HL-60 (cell line): ENCODE results near the gene AGAP1.

ENCODE experiments used
- DNase-seq, 2 experiments: peaks; one replicate each; pipeline ENCODE4 v3.0.0-alpha.2; 2010 to 2020; ENCODE audit warnings: low read depth in 1 of 2, low spot score in 1 of 2
- H3K27ac ChIP-seq: fragments of 250-450 bp; sonication (Bioruptor Pico); replicated peaks from 2 replicates; pipeline ENCODE4 v1.5.1; 2020; ENCODE audit warnings: mild to moderate bottlenecking, moderate library complexity
- H3K27me3 ChIP-seq: fragments of 250-450 bp; sonication (Bioruptor Pico); 2 replicates; pipeline ENCODE4 v1.5.1; 2021; ENCODE audit warnings: mild to moderate bottlenecking, moderate library complexity; ENCODE audit not compliant: insufficient read depth, poor library complexity, severe bottlenecking
- H3K4me3 ChIP-seq: replicated peaks from 2 replicates; pipeline ENCODE4 v1.5.1; 2011; ENCODE audit warnings: mild to moderate bottlenecking, control low read depth, low read length; ENCODE audit not compliant: insufficient read depth
- GABPA ChIP-seq: IDR thresholded peaks from 2 replicates; pipeline ENCODE4 v1.6.1; 2012; ENCODE audit warnings: low read depth
- POLR2AphosphoS5 ChIP-seq: IDR thresholded peaks from 2 replicates; pipeline ENCODE4 v1.6.1; 2012; ENCODE audit warnings: low read depth
- SPI1 ChIP-seq: IDR thresholded peaks from 2 replicates; pipeline ENCODE4 v1.6.1; 2012; ENCODE audit warnings: low read depth, mild to moderate bottlenecking, borderline replicate concordance
- TF ChIP-seq, protein P1 (sequence below): IDR thresholded peaks from 2 replicates; pipeline ENCODE4 v1.6.1; 2012; ENCODE audit warnings: low read depth; ENCODE audit not compliant: insufficient replicate concordance
- TF ChIP-seq, protein P2 (sequence below): IDR thresholded peaks from one replicate; pipeline ENCODE4 v1.5.1; 2011; ENCODE audit warnings: low read length, control low read depth, inconsistent platforms; ENCODE audit not compliant: insufficient read depth

AGAP1 gene

DNA sequence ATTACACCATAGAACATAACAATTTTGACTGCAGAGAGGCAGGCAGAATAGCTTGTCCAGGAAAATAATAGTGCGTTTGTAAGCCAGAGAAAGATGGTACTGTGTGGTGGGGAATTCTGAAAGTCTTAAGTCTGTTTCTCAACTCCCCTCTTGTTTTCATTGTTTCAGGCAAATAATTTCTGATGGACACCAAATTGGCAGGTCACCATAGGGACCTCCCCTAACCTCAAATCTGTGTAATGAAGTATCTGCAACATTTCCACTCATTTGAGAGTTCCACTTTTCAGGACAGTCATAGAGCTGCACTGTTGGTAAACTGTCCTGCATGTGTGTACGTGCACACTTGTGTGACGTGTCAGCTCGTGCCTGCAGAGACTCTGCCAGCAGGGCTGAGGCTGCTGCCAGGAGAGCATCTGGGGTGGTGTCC lies 195.6 kb downstream of the AGAP1 start:
- Histone ChIP-seq H3K27ac (no peak overlapping the region), H3K27me3 (no peaks in the 10 kb centered on the region), H3K4me3 (no peak overlapping the region)
- no peak for DNase-seq
- TF ChIP-seq SPI1, result no peak
- TF ChIP-seq, protein P1, sequence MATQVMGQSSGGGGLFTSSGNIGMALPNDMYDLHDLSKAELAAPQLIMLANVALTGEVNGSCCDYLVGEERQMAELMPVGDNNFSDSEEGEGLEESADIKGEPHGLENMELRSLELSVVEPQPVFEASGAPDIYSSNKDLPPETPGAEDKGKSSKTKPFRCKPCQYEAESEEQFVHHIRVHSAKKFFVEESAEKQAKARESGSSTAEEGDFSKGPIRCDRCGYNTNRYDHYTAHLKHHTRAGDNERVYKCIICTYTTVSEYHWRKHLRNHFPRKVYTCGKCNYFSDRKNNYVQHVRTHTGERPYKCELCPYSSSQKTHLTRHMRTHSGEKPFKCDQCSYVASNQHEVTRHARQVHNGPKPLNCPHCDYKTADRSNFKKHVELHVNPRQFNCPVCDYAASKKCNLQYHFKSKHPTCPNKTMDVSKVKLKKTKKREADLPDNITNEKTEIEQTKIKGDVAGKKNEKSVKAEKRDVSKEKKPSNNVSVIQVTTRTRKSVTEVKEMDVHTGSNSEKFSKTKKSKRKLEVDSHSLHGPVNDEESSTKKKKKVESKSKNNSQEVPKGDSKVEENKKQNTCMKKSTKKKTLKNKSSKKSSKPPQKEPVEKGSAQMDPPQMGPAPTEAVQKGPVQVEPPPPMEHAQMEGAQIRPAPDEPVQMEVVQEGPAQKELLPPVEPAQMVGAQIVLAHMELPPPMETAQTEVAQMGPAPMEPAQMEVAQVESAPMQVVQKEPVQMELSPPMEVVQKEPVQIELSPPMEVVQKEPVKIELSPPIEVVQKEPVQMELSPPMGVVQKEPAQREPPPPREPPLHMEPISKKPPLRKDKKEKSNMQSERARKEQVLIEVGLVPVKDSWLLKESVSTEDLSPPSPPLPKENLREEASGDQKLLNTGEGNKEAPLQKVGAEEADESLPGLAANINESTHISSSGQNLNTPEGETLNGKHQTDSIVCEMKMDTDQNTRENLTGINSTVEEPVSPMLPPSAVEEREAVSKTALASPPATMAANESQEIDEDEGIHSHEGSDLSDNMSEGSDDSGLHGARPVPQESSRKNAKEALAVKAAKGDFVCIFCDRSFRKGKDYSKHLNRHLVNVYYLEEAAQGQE, result no peak
- TF ChIP-seq, protein P2, sequence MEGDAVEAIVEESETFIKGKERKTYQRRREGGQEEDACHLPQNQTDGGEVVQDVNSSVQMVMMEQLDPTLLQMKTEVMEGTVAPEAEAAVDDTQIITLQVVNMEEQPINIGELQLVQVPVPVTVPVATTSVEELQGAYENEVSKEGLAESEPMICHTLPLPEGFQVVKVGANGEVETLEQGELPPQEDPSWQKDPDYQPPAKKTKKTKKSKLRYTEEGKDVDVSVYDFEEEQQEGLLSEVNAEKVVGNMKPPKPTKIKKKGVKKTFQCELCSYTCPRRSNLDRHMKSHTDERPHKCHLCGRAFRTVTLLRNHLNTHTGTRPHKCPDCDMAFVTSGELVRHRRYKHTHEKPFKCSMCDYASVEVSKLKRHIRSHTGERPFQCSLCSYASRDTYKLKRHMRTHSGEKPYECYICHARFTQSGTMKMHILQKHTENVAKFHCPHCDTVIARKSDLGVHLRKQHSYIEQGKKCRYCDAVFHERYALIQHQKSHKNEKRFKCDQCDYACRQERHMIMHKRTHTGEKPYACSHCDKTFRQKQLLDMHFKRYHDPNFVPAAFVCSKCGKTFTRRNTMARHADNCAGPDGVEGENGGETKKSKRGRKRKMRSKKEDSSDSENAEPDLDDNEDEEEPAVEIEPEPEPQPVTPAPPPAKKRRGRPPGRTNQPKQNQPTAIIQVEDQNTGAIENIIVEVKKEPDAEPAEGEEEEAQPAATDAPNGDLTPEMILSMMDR, result no peak
- no peak for TF ChIP-seq GABPA
- TF ChIP-seq POLR2AphosphoS5, result no peak

DNA sequence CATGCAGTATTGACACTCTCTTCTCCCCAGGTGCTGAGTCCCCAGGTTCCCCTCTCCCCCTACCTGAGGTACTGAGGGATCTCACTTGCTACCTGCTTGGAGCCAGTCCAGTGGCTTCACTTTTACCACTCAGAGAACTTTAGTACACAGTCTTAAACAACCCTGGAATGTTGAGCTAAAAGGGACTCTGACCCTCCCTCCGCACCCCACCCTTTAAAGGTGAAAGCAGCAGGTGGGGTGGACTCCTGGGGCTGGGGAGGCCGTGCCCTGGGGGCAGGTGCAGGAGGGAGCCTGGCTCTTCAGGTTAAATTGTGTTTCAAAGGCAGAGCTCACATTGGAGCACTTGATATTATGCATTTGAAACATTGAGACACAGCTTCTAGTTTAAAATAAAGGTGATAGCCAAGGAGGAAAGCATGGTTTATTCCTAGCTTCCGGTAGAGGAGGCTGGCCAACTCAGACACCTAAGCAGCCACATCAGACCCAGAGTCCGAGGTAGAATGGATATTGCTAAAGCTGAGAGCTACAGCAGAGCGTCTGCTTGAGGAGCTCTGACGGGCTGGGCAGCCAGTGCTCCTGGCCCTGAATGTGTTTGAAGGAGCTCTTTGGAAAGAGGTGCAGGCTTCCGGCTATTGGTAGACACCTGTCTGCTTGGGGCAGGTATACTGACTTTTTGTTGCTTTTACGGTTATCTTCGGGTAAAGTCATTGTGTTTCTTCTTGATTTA lies 196.4 kb downstream of the AGAP1 start:
- TF ChIP-seq, protein P1, result no peak
- TF ChIP-seq POLR2AphosphoS5 (no peak), SPI1 (no peak), GABPA (no peak)
- TF ChIP-seq, protein P2, result no peak
- no peak for DNase-seq
- no peaks in the 10 kb centered on the region for H3K27me3 ChIP-seq
- no peak overlapping the region for H3K4me3 ChIP-seq
- no peak overlapping the region for H3K27ac ChIP-seq

DNA sequence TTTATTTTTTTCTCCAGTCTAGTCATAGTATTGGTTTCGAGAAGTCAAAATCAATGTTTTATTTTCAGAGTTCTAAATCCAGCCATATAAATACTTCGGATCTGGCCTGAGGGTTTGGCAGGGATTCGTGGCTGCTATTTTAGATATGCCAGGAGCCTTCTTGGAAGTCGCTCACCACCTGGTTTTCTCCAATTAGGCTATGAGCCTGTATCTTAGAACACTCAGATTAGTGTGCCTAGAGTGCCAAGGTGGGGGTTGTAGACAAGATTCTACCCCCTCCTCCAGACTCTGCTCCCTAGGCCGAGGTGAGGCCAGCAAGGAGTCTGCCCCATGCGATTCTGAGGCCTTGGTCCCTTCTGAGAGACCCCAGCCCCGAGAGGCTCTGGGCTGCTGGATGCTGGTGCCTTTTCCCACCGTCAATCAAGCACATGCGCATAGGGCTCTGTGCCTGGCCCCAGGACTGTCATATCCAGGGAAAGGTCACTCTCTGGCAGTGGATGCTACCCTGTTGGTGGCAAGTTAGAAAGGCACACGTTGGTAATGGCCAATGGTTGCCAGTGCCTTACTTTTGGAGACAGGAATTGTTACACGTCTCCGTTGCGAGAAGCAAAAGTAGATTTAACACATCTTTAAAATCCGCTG lies 197.1 kb downstream of the AGAP1 start:
- Histone ChIP-seq H3K27me3 (no peaks in the 10 kb centered on the region), H3K4me3 (no peak overlapping the region), H3K27ac (no peak overlapping the region)
- DNase-seq, result no peak
- TF ChIP-seq, protein P1, result no peak
- TF ChIP-seq, protein P2, result no peak
- no peak for TF ChIP-seq GABPA
- no peak for TF ChIP-seq SPI1
- TF ChIP-seq POLR2AphosphoS5, result no peak
